Stimulated activated effector memory CD8-positive, alpha-beta T cell treated with anti-CD3 and anti-CD28 coated beads, Interleukin-12 subunit alpha, Interleukin-12 subunit beta, amount 100 ng/mL, for 72 hours (primary cell): ENCODE data around the gene PRMT7.

ENCODE experiments used
- ATAC-seq: fragments of 150-1000 bp; cut with Tn5 transposase; 2 replicates; pipeline ENCODE4 v1.10.0; 2021
- DNase-seq, 2 donors: peaks; one replicate each; pipeline ENCODE4 v3.0.0; 2021 to 2022; ENCODE audit warnings: low spot score in 2 of 2
- H3K27ac Mint-ChIP-seq: one replicate; pipeline ENCODE4 v1.8.0; 2022; ENCODE audit warnings: mild to moderate bottlenecking, mixed read lengths
- H3K36me3 Mint-ChIP-seq: one replicate; pipeline ENCODE4 v1.8.0; 2022; ENCODE audit warnings: mild to moderate bottlenecking, mixed read lengths
- H3K4me1 Mint-ChIP-seq: one replicate; pipeline ENCODE4 v1.8.0; 2022; ENCODE audit warnings: mixed read lengths
- H3K4me3 Mint-ChIP-seq: one replicate; pipeline ENCODE4 v1.8.0; 2022; ENCODE audit warnings: mild to moderate bottlenecking, mixed read lengths
- H3K9me3 Mint-ChIP-seq: one replicate; pipeline ENCODE4 v1.8.0; 2022; ENCODE audit warnings: mixed read lengths

PRMT7 gene

GRCh38 chr16:68358951-68359350, 48.1 kb downstream of the PRMT7 start:
- no peaks in the 10 kb centered on the region for H3K9me3 Mint-ChIP-seq
- H3K4me1 Mint-ChIP-seq, result peaks cover 46% of the 10 kb centered on the region
- DNase-seq, result no peak
- no peak for ATAC-seq
- H3K36me3 Mint-ChIP-seq, result peaks cover 40% of the 10 kb centered on the region
- H3K4me3 Mint-ChIP-seq, result no peak overlapping the region
- H3K27ac Mint-ChIP-seq, result no peak overlapping the region

GRCh38 chr16:68359398-68360191, 48.8 kb downstream of the PRMT7 start:
- no peaks in the 10 kb centered on the region for H3K9me3 Mint-ChIP-seq
- no peak overlapping the region for H3K4me3 Mint-ChIP-seq
- peaks cover 50% of the 10 kb centered on the region for H3K4me1 Mint-ChIP-seq

GRCh38 chr16:68360547-68360946, 49.7 kb downstream of the PRMT7 start:
- Mint-ChIP-seq H3K27ac (peak overlapping the region; percentile 14), H3K4me3 (no peak overlapping the region), H3K36me3 (peaks cover 29% of the 10 kb centered on the region), H3K4me1 (peaks cover 46% of the 10 kb centered on the region), H3K9me3 (no peaks in the 10 kb centered on the region)
- DNase-seq, result no peak
- ATAC-seq, result no peak

More at GRCh38 chr16:68359398-68360191, 48.8 kb downstream of the PRMT7 start:
- DNase-seq (no peak), ATAC-seq (no peak)
- Mint-ChIP-seq H3K27ac (peak overlapping the region; percentile 14), H3K36me3 (peaks cover 34% of the 10 kb centered on the region)

GRCh38 chr16:68360956-68361355, 50.1 kb downstream of the PRMT7 start:
- Mint-ChIP-seq H3K36me3 (peaks cover 27% of the 10 kb centered on the region), H3K4me3 (no peak overlapping the region), H3K27ac (no peak overlapping the region), H3K9me3 (no peaks in the 10 kb centered on the region), H3K4me1 (peaks cover 46% of the 10 kb centered on the region)
- no peak for ATAC-seq
- DNase-seq, result no peak

- H3K4me1 Mint-ChIP-seq, result peaks cover 46% of the 10 kb centered on the region
- no peak overlapping the region for H3K27ac Mint-ChIP-seq
- H3K9me3 Mint-ChIP-seq, result no peaks in the 10 kb centered on the region
- peaks cover 21% of the 10 kb centered on the region for H3K36me3 Mint-ChIP-seq
- H3K4me3 Mint-ChIP-seq, result no peak overlapping the region
- ATAC-seq, result no peak
- DNase-seq, result no peak
These were observed 50.7 kb downstream of the PRMT7 start for GRCh38 chr16:68361485-68361884.

- H3K9me3 Mint-ChIP-seq, result no peaks in the 10 kb centered on the region
- DNase-seq (no peak), ATAC-seq (no peak)
- no peak overlapping the region for H3K27ac Mint-ChIP-seq
- H3K4me3 Mint-ChIP-seq, result no peak overlapping the region
- H3K4me1 Mint-ChIP-seq, result peaks cover 41% of the 10 kb centered on the region
- H3K36me3 Mint-ChIP-seq, result peaks cover 12% of the 10 kb centered on the region
These were observed 51.6 kb downstream of the PRMT7 start for GRCh38 chr16:68362262-68362913.

- H3K4me1 Mint-ChIP-seq, result peaks cover 41% of the 10 kb centered on the region
These were observed 52.3 kb downstream of the PRMT7 start for GRCh38 chr16:68362947-68363657.

GRCh38 chr16:68363658-68364521, 53.1 kb downstream of the PRMT7 start:
- no peak overlapping the region for H3K4me3 Mint-ChIP-seq
- H3K36me3 Mint-ChIP-seq, result no peaks in the 10 kb centered on the region
- peaks cover 46% of the 10 kb centered on the region for H3K4me1 Mint-ChIP-seq
- ATAC-seq (no peak), DNase-seq (no peak)
- no peak overlapping the region for H3K27ac Mint-ChIP-seq
- H3K9me3 Mint-ChIP-seq, result no peaks in the 10 kb centered on the region

More at GRCh38 chr16:68362947-68363657, 52.3 kb downstream of the PRMT7 start:
- H3K36me3 Mint-ChIP-seq, result peaks cover 5% of the 10 kb centered on the region
- H3K4me3 Mint-ChIP-seq, result no peak overlapping the region
- H3K9me3 Mint-ChIP-seq, result no peaks in the 10 kb centered on the region
- DNase-seq (no peak), ATAC-seq (no peak)
- no peak overlapping the region for H3K27ac Mint-ChIP-seq

- no peak overlapping the region for H3K27ac Mint-ChIP-seq
- ATAC-seq (no peak), DNase-seq (no peak)
- peaks cover 53% of the 10 kb centered on the region for H3K4me1 Mint-ChIP-seq
- H3K9me3 Mint-ChIP-seq, result no peaks in the 10 kb centered on the region
- H3K36me3 Mint-ChIP-seq, result no peaks in the 10 kb centered on the region
- H3K4me3 Mint-ChIP-seq, result no peak overlapping the region
These were observed 53.8 kb downstream of the PRMT7 start for GRCh38 chr16:68364561-68364998.

- no peak overlapping the region for H3K4me3 Mint-ChIP-seq
- H3K36me3 Mint-ChIP-seq, result no peaks in the 10 kb centered on the region
- no peak for DNase-seq
- H3K4me1 Mint-ChIP-seq, result peaks cover 60% of the 10 kb centered on the region
- no peak for ATAC-seq
- H3K9me3 Mint-ChIP-seq, result no peaks in the 10 kb centered on the region
- no peak overlapping the region for H3K27ac Mint-ChIP-seq
These were observed 54.5 kb downstream of the PRMT7 start for GRCh38 chr16:68365167-68365817.

GRCh38 chr16:68366062-68366461, 55.2 kb downstream of the PRMT7 start:
- Mint-ChIP-seq H3K9me3 (no peaks in the 10 kb centered on the region), H3K4me1 (peaks cover 64% of the 10 kb centered on the region), H3K27ac (peak overlapping the region; percentile 56), H3K4me3 (no peak overlapping the region), H3K36me3 (no peaks in the 10 kb centered on the region)
- no peak for DNase-seq
- no peak for ATAC-seq

GRCh38 chr16:68367030-68367429, 56.2 kb downstream of the PRMT7 start:
- Mint-ChIP-seq H3K27ac (no peak overlapping the region), H3K36me3 (no peaks in the 10 kb centered on the region), H3K4me3 (no peak overlapping the region), H3K4me1 (peaks cover 69% of the 10 kb centered on the region), H3K9me3 (no peaks in the 10 kb centered on the region)
- ATAC-seq, result peak; percentile 54
- DNase-seq, result peak; percentile 31 to 66

GRCh38 chr16:68367440-68367839, 56.6 kb downstream of the PRMT7 start:
- Mint-ChIP-seq H3K9me3 (no peaks in the 10 kb centered on the region), H3K4me3 (no peak overlapping the region), H3K4me1 (peaks cover 69% of the 10 kb centered on the region), H3K27ac (no peak overlapping the region), H3K36me3 (no peaks in the 10 kb centered on the region)
- DNase-seq (no peak), ATAC-seq (no peak)

- ATAC-seq (no peak), DNase-seq (no peak)
- Mint-ChIP-seq H3K36me3 (no peaks in the 10 kb centered on the region), H3K4me3 (peak overlapping the region; percentile 7), H3K9me3 (no peaks in the 10 kb centered on the region), H3K4me1 (peaks cover 69% of the 10 kb centered on the region), H3K27ac (peak overlapping the region; percentile 30)
These were observed 57.1 kb downstream of the PRMT7 start for GRCh38 chr16:68367891-68368290.
